ENCODE measurements around the gene APBB2. TPM values are rescaled to one million over a fixed set of nuclear protein-coding genes. Genes with fewer than 3 reads are reported as not detected.
A peak's percentile ranks its signal among the peaks of the same experiment; 100 is the strongest.

APBB2 gene
- total RNA-seq, 1 donor from 2014 or later, result 82.9 TPM

DNA sequence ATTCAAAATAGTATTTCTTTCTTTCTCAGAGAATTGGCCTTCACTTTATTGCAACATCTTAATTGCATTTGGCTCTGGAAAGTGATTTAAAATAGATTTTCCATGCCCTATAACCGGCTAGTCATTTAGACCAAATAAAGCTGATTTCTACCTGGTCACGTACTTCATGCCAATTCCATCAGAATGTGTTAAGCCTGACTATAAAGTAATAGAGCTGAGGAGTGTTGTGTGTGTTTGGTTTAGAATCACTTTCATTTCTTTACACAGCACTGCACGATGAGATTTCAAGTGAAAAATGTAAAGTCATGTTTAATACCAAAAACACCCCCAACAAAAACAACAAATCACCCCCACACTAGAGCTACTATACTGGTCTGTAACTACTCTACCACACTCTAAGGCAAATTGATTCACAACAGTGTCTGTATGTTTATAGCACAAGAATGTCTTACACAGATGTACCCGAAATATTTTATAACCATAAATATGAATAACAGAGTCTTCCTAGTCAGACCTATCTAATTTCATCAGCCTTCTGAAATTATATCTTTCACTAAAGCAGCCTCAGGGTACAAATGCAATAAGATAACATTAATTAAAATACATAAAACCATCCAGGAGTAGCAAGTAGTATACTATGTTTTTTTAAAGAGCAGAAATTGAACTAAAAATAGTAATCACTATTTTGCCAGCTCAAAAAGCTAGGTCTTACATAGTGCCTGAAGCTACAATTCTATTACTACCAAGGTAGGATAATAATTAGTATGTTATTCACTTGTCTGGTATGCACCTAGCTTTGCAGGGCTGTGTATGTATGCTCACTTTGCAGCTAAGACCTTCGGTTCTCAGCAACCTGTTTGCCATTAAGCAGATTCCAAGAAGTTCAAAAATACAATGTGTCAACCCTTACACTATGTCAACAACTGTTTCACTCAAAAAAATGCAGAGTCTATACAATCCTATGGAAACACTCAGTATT lies 28.4 kb downstream of the APBB2 start:
- DNase-seq, result no peak

GRCh38 chr4:41184009-41184408 lies 30.3 kb downstream of the APBB2 start:
- DNase-seq, result no peak

- DNase-seq, result no peak
These were observed 31.3 kb downstream of the APBB2 start for GRCh38 chr4:41183021-41183553.

- DNase-seq, result no peak
These were observed 33.3 kb downstream of the APBB2 start for GRCh38 chr4:41181037-41181436.

DNA sequence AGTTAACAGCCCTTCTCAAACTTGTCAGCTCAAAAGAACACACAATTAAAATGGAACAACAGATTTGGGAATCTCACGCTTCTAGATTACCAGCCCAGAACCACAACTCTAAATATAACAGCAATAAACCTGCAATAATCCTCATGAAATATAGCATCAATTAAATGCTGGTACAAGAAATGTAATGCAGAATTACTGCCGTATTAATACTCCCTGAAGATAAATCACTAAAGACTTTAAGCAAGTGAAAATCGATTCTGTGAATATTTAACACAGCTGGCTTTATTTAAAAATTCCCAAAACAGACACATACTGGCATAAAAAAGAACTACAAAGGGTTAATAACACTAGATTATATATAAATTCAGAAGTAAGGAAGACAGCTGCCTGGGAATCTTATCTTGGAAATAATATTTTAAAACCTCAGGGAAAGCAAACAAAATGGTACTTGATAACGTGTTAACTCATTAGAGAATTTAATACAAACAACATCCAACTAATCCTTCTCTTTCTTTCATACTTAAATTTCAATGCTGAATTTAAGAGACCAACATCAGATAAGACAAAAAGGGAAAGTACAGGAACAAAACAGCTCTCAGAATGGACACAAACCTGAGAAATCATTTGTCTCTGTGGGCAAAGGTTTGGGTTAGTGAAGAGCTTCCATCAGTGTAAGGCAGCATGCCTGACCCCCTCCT lies 34.7 kb downstream of the APBB2 start:
- DNase-seq, result no peak

- no peak for DNase-seq
These were observed 35.7 kb downstream of the APBB2 start for GRCh38 chr4:41178372-41179370.

- no peak for DNase-seq
These were observed 37.3 kb downstream of the APBB2 start for GRCh38 chr4:41177016-41177415.

DNA sequence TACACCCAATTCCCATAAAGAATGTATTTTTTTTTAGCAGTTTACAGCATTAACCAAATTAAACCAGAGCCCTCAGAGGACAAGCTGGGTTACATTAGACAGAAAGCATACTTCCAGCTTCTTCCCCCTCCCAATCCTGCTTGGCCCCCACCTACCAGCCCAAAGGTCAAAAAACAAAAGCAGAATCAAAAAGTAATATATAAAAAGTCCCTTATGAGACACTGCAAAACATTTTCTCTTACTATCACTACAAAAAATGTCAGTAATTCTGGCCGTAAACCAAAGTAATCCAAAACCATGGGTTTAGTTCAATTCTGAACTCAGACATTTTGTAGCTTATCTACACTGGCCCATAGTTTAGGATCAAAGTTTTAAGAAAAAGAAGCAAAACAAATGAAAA lies 38.0 kb downstream of the APBB2 start:
- peak; percentile 36 for DNase-seq

DNA sequence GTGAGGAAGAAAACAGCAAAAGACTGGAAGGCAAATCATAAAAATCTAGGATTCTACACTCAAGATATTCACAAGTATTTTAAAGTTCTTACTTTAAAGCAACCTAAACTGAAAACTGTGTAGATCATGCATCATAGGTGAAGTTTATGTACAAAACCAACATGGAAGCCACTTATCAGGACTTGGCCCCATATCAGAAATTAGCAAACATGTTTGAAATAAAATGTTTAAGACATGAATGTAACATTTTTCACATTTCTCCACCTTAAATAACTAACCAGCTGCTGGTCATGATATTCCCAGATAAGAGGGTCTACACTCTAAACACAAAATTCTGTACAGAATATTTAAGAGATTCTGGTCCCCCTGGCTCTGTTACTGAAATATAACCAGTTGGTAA lies 38.5 kb downstream of the APBB2 start:
- DNase-seq, result no peak

- DNase-seq, result no peak
These were observed 39.9 kb downstream of the APBB2 start for GRCh38 chr4:41174444-41174843.

DNA sequence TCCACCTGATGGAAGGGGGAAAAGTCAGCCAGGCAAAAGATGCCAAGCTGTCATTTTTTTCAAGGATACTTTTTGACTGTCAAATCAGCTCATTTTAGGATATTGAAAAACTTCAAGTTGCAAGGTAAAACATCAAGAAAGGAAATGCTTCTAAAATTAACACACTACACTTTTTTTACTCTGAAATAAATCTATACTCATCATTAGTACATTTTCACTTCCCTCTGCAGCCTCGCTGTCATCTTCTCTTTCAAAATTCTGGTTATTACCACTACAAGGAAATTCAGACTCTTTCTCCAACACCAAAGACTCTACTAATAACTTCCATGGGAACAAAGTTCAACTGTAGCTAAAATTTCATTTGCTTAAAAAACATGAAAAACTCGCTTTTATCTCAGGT lies 41.6 kb downstream of the APBB2 start:
- no peak for DNase-seq

DNA sequence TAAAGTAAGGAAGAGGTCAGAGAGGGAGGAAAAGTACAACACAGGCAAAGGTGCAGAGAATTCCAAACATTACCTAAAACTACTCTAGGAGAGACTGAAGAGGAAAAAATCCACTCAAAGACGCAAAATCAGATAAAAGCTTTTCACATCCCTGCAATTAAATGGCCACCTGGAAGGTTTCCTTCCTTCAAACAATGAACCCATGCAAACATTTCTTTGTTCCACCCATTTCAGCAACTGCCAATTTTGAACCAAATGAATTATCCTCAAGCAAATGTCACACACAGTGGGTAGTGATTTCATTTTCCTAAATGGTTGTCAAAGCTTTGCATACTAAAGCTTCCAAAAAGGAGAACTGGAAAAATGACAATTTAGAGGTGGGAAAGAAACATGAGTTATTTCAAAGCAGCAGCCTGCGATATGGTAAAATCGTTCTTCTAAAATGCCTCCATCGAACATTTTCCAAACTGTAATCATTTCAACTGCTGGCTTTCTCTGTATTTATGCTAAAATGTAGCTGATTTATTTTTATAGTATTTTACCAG lies 45.0 kb downstream of the APBB2 start:
- no peak for DNase-seq

GRCh38 chr4:41167191-41167590 lies 47.2 kb downstream of the APBB2 start:
- DNase-seq, result no peak

DNA sequence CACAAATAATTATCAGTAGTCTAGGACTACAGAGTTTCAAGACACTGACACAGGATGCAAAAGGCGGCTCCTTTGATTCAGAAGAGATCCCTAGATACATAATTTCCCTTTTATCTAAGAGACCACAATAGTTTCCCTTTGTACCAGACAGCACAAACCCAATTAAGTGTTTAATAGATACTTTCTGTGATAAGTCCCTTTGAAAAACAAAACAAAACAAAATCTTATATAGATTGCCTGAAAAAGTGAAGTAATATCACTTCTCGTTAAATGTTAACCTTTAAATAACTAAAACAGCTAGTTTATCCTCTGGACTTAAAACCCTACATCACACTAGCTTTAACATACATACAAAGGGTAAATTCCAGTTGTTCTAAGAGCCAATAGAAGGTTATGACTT lies 49.9 kb downstream of the APBB2 start:
- DNase-seq, result no peak

GRCh38 chr4:41161355-41161754 lies 53.0 kb downstream of the APBB2 start:
- DNase-seq, result no peak

DNA sequence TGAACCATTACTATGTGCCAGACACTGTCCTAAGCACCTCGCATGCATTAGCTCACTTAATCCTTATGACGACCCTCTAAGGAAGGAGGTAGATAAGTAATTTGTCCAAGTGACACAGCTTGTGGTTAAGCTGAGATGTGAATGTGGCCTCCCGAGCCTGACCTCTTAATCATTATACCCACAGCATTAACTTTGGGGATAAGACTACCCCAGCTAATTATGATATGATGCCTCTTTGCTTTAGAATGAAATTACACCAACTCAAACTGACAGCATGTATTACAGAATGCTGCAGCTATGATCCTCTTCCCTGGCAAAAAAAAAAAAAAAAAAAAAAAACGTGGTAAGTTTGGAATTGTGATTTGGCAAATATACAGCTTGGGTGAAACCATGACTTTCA lies 53.5 kb downstream of the APBB2 start:
- DNase-seq, result no peak

GRCh38 chr4:41160012-41160789 lies 54.1 kb downstream of the APBB2 start:
- no peak for DNase-seq

- no peak for DNase-seq
These were observed 55.6 kb downstream of the APBB2 start for GRCh38 chr4:41158756-41159155.

GRCh38 chr4:41158274-41158673 lies 56.1 kb downstream of the APBB2 start:
- no peak for DNase-seq

DNA sequence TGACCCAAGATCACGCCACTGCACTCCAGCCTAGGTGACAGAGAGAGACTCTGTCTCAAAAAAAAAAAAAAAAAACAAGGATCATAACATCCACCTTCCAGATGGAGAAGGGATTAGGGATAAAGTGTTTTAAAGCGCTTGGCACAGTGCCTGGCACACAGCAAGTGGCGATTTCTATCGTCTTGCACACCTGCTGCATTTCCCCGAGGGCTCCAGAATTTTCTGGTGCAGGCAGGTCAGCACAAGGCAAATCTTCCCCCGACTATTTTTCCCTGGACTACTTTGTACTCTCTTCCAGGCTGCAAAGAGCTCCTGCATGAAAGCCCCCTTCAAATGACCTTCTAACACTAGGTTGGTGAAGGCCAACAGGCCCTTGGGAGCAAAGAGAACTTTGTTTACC lies 57.3 kb downstream of the APBB2 start:
- no peak for DNase-seq

- no peak for DNase-seq
These were observed 57.8 kb downstream of the APBB2 start for GRCh38 chr4:41156574-41156973.
